Activated CD8-positive, alpha-beta T cell treated with anti-CD3 and anti-CD28 coated beads, Interleukin-2, amount 10 ng/mL, durations not matched to agents 7 days and 5 days (primary cell): ENCODE data around the gene C6orf58. TPM values are rescaled to one million over a fixed set of nuclear protein-coding genes. Genes with fewer than 3 reads are reported as not detected.

ENCODE experiments used
- ATAC-seq: fragments of 150-1000 bp; cut with Tn5 transposase; one replicate; pipeline ENCODE4 v1.10.0; 2021; ENCODE audit warnings: moderate library complexity
- CTCF ChIA-PET: fragments of 350-600 bp; sonication (Branson Sonifier 250); formaldehyde crosslinking; loops from one replicate; lab custom pipeline; 2021; ENCODE audit warnings: antibody characterized with exemption; lab: Charles Lee
- POLR2A ChIA-PET: fragments of 350-600 bp; sonication (Branson Sonifier 250); formaldehyde crosslinking; loops from one replicate; lab custom pipeline; 2021; ENCODE audit warnings: antibody characterized with exemption; lab: Charles Lee
- DNase-seq: peaks from one replicate; pipeline ENCODE4 v3.0.0-alpha.2; 2020
- H3K27ac Mint-ChIP-seq: one replicate; pipeline ENCODE4 v1.8.0; 2021; ENCODE audit warnings: mild to moderate bottlenecking, mixed read lengths
- H3K27me3 Mint-ChIP-seq: one replicate; pipeline ENCODE4 v1.8.0; 2021; ENCODE audit warnings: low read depth, mixed read lengths
- H3K36me3 Mint-ChIP-seq: one replicate; pipeline ENCODE4 v1.8.0; 2021; ENCODE audit warnings: low read depth, mixed read lengths
- H3K4me1 Mint-ChIP-seq: one replicate; pipeline ENCODE4 v1.8.0; 2021; ENCODE audit warnings: low read depth, mixed read lengths
- H3K4me3 Mint-ChIP-seq: one replicate; pipeline ENCODE4 v1.8.0; 2021; ENCODE audit warnings: mild to moderate bottlenecking, mixed read lengths
- H3K9me3 Mint-ChIP-seq: one replicate; pipeline ENCODE4 v1.8.0; 2022; ENCODE audit warnings: mixed read lengths; ENCODE audit not compliant: insufficient read depth
- total RNA-seq, 2 experiments: library from RNA; stranded (reverse); gene quantifications; one replicate each; pipeline ENCODE4 v1.2.3, GENCODE V29; 2021

The C6orf58 gene
- total RNA-seq, 2 experiments from 2014 or later: not detected

DNA sequence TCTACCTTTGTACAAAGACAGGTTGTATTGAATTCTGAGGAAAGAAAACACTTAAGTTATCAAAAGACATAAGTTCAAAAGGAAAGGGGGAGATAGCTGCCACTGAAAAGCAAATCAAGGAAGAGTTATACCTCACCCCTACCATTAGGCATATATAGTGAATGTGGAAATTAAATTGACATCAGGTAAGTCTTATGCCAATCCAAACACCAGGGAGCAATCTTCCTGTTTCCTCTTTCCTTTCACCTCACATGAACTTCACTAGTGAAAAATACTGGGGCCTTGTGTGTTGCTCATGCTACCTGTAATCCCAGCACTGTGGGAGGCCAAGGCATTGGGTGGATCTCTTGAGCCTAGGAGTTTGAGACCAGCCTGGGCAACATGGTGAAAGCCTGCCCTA lies 10.9 kb upstream of the C6orf58 start:
- no peak overlapping the region for H3K27ac Mint-ChIP-seq
- H3K4me3 Mint-ChIP-seq: no peak overlapping the region
- H3K27me3 Mint-ChIP-seq: peaks cover 12% of the 10 kb centered on the region
- H3K4me1 Mint-ChIP-seq: peaks cover 4% of the 10 kb centered on the region
- ATAC-seq (no peak), DNase-seq (no peak)
- H3K9me3 Mint-ChIP-seq: no peaks in the 10 kb centered on the region
- POLR2A ChIA-PET: no interaction called here
- CTCF ChIA-PET: interaction anchor here (2.3 kb wide), 1 partner anchor 19 kb away, joined by 9 read pairs; no protein-coding TSS in a partner anchor
- H3K36me3 Mint-ChIP-seq: no peaks in the 10 kb centered on the region

DNA sequence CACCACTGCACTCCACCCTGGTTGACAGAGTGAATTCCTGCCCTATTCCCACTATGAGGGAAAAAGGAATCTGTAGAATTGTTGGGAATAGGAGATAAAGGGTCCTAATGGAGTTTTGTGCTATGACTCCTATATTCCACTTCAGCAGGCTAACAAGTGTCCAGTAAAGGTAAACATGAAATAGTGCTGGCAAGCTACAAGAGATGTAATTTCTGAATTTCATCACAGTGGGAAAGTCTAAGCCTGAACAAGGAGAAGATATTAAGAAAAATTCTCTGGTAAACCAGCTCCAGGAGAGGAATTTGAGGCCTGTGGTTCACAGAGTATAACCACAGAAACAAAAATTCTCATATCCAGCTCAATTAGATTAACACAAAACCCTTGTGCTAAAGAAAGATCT lies 10.3 kb upstream of the C6orf58 start:
- Mint-ChIP-seq H3K4me3 (no peak overlapping the region), H3K27me3 (peaks cover 10% of the 10 kb centered on the region), H3K36me3 (no peaks in the 10 kb centered on the region), H3K4me1 (peaks cover 8% of the 10 kb centered on the region), H3K9me3 (no peaks in the 10 kb centered on the region), H3K27ac (no peak overlapping the region)
- DNase-seq (no peak), ATAC-seq (no peak)
- CTCF ChIA-PET: no interaction called here
- POLR2A ChIA-PET: no interaction called here

DNA sequence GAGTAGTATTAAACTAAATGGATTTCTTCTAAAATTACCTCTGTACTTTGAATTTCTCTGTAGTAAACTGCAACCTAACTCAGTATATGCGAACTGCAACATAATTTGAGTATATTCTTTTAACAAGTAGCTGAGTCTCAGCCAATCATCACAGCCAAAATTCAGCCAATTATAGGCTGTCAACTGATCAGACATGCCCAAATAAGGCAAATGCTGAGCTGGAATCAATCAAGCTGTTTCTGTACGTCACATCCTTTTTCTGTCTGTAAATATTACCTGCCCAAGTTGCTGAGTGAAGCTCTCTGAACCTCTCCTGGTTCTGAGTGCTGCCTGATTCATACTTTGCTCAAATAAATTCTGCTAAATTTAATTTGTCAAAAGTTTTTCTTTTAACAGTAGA lies 9.5 kb upstream of the C6orf58 start:
- DNase-seq: no peak
- Mint-ChIP-seq H3K36me3 (no peaks in the 10 kb centered on the region), H3K4me3 (no peak overlapping the region), H3K27ac (no peak overlapping the region), H3K27me3 (peaks cover 8% of the 10 kb centered on the region), H3K4me1 (peaks cover 8% of the 10 kb centered on the region), H3K9me3 (no peaks in the 10 kb centered on the region)
- ChIA-PET POLR2A (no interaction called here), CTCF (no interaction called here)
- ATAC-seq: no peak

DNA sequence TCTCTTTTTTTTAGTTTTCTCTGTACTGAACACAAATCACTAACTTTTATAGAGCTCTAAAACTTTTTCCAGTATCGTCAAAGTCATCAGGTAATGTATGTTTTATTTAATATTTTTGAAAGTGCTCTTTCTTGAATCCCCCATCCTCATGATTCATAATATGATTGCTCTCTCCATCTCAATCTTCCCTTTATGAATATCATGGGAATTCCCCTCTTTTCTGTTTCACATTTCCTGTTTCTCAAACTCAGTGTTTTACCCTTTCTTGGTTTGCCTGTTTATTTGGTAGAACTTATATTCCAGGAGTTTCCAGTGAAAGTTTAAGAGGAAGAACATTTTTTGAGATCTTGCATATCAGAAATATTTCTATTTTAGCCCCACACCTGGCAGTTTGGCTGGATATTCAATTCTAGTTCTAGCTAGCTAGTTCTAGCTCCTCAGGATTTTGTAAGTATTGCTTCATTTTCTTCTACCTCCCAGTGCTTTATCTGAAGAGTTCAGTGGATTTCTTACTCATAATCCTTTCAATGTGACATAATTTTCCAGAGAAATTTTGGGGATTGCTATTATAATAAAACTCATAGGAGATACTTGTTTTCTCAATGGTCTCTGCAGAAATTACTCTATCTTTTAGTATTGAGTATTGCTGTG lies 6.1 kb upstream of the C6orf58 start:
- CTCF ChIA-PET: no interaction called here
- no peak overlapping the region for H3K27ac Mint-ChIP-seq

DNA sequence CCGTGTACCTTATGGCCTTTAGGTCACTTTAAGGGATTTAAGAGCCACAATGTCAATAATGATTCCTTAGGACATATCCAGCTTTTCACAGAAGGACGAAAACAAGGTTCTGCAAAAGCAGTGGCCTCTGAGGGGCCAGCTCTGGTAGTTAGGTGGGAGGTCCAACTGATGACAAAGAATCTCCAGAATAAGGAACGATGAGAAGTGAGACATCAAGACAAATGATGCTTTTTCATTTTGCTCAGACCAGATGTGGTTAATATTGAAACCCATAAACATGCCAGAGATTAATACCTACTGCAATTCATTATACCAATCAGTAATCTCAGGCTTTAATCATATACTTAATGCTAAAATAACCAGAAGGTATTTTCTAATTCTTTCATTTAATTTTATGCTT lies 1.9 kb downstream of the C6orf58 start:
- H3K36me3 Mint-ChIP-seq: no peaks in the 10 kb centered on the region
- H3K9me3 Mint-ChIP-seq: no peaks in the 10 kb centered on the region
- H3K27me3 Mint-ChIP-seq: peaks cover 10% of the 10 kb centered on the region
- no peak overlapping the region for H3K4me3 Mint-ChIP-seq
- H3K4me1 Mint-ChIP-seq: no peaks in the 10 kb centered on the region
- H3K27ac Mint-ChIP-seq: no peak overlapping the region
- ATAC-seq (no peak), DNase-seq (no peak)
- ChIA-PET POLR2A (no interaction called here), CTCF (no interaction called here)

More for the DNA sequence above, 6.1 kb upstream of the C6orf58 start:
- no peaks in the 10 kb centered on the region for H3K27me3 Mint-ChIP-seq
- H3K4me1 Mint-ChIP-seq: peaks cover 8% of the 10 kb centered on the region
- H3K4me3 Mint-ChIP-seq: no peak overlapping the region
- no peaks in the 10 kb centered on the region for H3K9me3 Mint-ChIP-seq
- DNase-seq (no peak), ATAC-seq (no peak)
- H3K36me3 Mint-ChIP-seq: no peaks in the 10 kb centered on the region
- POLR2A ChIA-PET: no interaction called here

DNA sequence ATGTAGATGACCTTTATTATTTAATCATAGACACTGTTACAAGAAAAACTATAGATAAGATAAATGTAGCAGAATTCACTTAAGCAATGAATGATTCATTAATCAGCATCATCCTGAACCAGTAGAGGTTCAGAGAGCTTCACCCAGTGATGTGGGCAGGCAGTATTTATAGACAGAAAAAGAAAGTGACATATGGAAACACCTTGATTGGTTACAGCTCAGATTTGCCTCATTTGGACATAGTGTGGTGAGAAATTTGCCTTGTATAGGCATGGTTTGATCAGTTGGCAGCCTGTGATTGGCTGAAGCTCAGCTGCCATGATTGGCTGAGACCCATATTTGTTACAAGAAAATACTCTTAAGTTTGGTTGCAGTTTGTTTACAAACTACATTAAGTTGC lies 4.6 kb downstream of the C6orf58 start:
- Mint-ChIP-seq H3K27ac (no peak overlapping the region), H3K36me3 (no peaks in the 10 kb centered on the region), H3K27me3 (peaks cover 10% of the 10 kb centered on the region), H3K4me1 (no peaks in the 10 kb centered on the region), H3K9me3 (no peaks in the 10 kb centered on the region), H3K4me3 (no peak overlapping the region)
- DNase-seq: no peak
- ChIA-PET CTCF (no interaction called here), POLR2A (no interaction called here)
- no peak for ATAC-seq

DNA sequence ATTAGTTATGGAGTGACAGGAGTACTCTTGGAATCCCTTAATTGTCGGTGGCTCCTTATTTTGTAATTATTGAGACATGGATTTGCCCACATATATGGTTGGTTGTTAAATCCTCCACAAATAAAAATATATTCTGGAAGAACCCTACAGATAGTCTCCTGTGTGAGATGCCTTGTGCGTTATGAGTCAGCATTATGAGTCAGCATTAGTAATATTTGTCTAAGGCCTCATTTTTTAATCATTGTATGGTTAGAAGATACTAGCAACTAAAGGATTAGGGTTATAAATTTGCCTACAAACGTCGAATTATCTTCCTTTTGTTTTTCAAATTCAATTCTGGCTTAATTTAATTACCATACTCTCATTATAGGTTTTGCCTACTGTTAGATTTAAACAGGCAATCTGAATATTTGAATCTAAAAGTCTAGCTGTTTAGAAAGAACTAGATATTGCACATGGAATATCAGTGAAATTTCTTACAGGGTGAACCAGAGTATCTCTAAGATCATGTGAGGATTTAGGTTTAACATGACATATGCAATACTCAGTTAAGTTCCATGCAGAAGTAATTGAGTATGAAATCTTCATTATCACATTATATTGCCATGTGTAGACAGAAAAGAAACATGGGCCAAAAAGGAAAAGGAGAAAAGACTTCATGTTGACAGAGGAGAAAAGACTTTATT lies 5.9 kb downstream of the C6orf58 start:
- DNase-seq (no peak), ATAC-seq (no peak)
- no peak overlapping the region for H3K4me3 Mint-ChIP-seq
- POLR2A ChIA-PET: no interaction called here
- no peak overlapping the region for H3K27ac Mint-ChIP-seq
- no peaks in the 10 kb centered on the region for H3K36me3 Mint-ChIP-seq
- no peaks in the 10 kb centered on the region for H3K4me1 Mint-ChIP-seq
- CTCF ChIA-PET: no interaction called here
- no peaks in the 10 kb centered on the region for H3K9me3 Mint-ChIP-seq
- peaks cover 3% of the 10 kb centered on the region for H3K27me3 Mint-ChIP-seq

DNA sequence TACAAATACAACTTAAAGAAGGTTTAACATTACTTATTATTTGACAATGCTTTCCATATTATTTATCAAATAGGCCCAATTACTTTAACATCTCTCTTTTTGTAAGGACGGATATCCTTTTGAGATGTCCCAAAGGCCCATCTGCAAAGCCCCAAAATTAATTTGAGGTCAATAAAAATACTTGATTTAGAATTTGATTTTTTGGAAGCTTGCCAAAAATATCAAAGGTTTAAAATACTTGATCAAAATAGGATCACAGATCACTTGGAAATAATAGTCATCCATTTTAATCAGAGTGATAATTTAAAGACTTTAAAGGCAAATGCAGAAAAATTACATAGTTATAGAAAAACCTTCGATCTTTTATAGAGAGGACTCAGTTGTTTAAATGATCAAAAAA lies 8.1 kb downstream of the C6orf58 start:
- ATAC-seq (no peak), DNase-seq (no peak)
- Mint-ChIP-seq H3K27ac (no peak overlapping the region), H3K4me3 (no peak overlapping the region), H3K27me3 (no peaks in the 10 kb centered on the region), H3K4me1 (no peaks in the 10 kb centered on the region), H3K36me3 (no peaks in the 10 kb centered on the region), H3K9me3 (no peaks in the 10 kb centered on the region)
- ChIA-PET CTCF (interaction anchor here (0.7 kb wide), 1 partner anchor 21 kb away, joined by 3 read pairs; no protein-coding TSS in a partner anchor), POLR2A (interaction anchor here (0.7 kb wide), 1 partner anchor 7 kb away, joined by 3 read pairs; no protein-coding TSS in a partner anchor)

DNA sequence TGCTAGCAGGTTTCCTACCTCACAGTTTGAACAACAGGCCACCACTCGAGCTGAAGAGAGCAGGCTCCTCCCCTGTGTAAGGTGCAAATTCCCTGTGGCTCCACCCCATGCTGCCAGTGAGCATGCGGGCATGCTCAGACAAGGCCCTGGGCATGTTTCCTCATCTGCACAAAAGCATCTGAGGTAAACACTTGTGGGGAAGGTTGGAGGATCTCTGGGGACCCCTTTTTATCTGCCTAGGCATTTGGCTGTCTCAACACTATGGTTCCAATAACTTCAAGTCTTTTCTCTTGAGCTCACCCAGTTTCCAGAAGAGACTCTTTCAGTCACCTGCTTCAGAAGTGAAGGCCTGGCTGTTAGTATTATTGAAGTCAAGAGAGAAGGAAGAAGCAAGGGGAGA lies 9.4 kb downstream of the C6orf58 start:
- DNase-seq: no peak
- peaks cover 4% of the 10 kb centered on the region for H3K27me3 Mint-ChIP-seq
- POLR2A ChIA-PET: no interaction called here
- H3K4me1 Mint-ChIP-seq: no peaks in the 10 kb centered on the region
- H3K4me3 Mint-ChIP-seq: no peak overlapping the region
- H3K9me3 Mint-ChIP-seq: no peaks in the 10 kb centered on the region
- H3K36me3 Mint-ChIP-seq: no peaks in the 10 kb centered on the region
- CTCF ChIA-PET: no interaction called here
- no peak for ATAC-seq
- H3K27ac Mint-ChIP-seq: no peak overlapping the region

DNA sequence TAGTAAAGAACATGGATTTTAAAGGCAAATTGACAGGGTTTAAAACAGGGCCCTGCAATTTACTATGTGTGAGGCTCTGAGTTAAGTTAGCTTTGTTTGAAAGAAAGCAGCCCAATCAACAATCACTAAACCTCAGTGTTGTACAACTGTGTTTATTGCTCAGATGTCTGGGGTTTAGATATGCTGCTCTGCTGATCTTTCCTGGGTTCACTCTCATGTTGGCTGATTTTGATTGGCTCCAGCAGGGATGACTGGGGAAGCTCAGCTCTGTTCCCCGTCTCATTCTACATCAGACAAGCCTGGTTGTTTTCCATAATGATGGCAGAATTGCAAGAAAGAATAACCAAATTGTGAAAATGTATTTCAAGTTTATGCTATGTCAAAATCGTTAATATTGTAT lies 10.9 kb downstream of the C6orf58 start:
- no peak overlapping the region for H3K4me3 Mint-ChIP-seq
- no peaks in the 10 kb centered on the region for H3K9me3 Mint-ChIP-seq
- CTCF ChIA-PET: no interaction called here
- peaks cover 6% of the 10 kb centered on the region for H3K27me3 Mint-ChIP-seq
- no peak for DNase-seq
- no peaks in the 10 kb centered on the region for H3K36me3 Mint-ChIP-seq
- no peak overlapping the region for H3K27ac Mint-ChIP-seq
- no peak for ATAC-seq
- no peaks in the 10 kb centered on the region for H3K4me1 Mint-ChIP-seq
- POLR2A ChIA-PET: no interaction called here

DNA sequence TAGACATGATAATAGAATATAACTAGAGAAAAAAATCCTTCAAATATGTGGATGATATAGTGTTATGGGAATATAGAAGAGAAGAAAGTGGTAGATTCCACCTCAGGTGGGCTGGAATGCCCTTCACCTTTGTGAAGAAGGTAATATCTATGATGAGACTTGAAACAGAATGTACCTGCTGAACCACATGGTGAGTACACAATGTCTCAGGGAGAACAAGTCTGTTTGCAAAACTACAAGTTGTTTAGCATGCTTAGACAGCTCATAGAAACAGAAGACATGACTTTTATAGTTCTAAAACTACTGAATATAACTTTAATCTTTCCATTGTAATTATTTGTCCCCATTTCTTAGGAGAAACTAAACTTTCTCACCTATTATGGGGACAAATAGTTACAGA lies 12.2 kb downstream of the C6orf58 start:
- H3K27me3 Mint-ChIP-seq: peaks cover 6% of the 10 kb centered on the region
- H3K4me1 Mint-ChIP-seq: no peaks in the 10 kb centered on the region
- no peak overlapping the region for H3K4me3 Mint-ChIP-seq
- DNase-seq (no peak), ATAC-seq (no peak)
- H3K9me3 Mint-ChIP-seq: no peaks in the 10 kb centered on the region
- CTCF ChIA-PET: no interaction called here
- POLR2A ChIA-PET: no interaction called here
- H3K27ac Mint-ChIP-seq: no peak overlapping the region
- H3K36me3 Mint-ChIP-seq: no peaks in the 10 kb centered on the region

DNA sequence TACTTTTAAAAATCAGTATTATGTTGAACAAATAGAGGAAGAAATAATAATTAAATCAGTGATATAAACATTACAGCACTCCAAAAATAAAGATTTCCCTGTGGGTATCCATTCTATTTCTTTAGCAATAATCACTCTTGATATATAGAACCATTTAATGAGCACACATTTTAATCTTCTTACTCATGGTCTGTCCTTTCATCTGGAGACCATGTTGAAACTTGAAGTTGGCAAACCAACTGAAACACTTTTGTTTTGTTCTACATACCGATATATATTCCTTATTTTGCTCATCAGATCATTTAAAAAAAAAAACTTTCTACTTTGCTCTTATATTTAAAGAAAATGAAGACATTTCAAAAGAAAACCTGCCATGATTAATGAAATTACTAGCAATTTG lies 13.4 kb downstream of the C6orf58 start:
- no peak overlapping the region for H3K4me3 Mint-ChIP-seq
- H3K9me3 Mint-ChIP-seq: no peaks in the 10 kb centered on the region
- DNase-seq (no peak), ATAC-seq (no peak)
- H3K27me3 Mint-ChIP-seq: peaks cover 6% of the 10 kb centered on the region
- H3K27ac Mint-ChIP-seq: no peak overlapping the region
- H3K36me3 Mint-ChIP-seq: no peaks in the 10 kb centered on the region
- POLR2A ChIA-PET: no interaction called here
- H3K4me1 Mint-ChIP-seq: no peaks in the 10 kb centered on the region
- CTCF ChIA-PET: no interaction called here
